Measurements from ENCODE around the gene KIF26A. TPM values are rescaled to one million over a fixed set of nuclear protein-coding genes. Genes with fewer than 3 reads are reported as not detected.

KIF26A gene
- polyA plus RNA-seq, 1 of the 3 experiments (the other 2 are of a cell fraction) = 1.7 TPM

DNA sequence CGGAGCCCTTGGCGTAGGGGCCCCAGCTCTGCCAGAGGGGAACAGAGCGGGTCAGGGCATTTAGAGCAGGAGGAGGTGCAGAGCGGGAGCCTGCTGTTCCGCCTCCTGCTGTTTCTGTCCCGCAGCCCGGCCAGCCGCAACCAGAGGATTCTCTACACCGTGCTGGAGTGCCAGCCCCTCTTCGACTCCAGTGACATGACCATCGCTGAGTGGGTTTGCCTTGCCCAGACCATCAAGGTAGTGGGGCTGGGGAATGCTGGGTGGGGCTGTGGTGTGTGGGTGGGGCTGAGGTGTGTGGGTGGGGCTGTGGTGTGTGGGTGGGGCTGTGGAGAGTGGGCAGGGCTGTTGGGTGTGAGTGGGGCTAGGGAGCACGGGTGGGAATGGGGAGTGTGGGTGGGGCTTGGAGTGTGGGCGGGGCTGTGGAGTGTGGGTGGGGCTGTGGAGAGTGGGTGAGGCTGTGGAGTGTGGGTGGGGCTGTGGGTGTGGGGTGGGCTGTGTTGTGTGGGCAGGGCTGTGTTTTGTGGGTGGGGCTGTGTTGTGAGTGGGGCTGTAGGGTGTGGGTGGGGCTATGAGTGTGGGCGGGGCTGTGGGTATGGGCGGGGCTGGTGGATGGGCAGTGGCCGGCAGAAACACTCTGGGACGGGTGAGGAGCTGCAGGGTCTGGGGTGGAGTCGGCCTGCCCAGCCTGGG lies 44.9 kb upstream of the KIF26A start:
- Histone ChIP-seq H3K9me2 (no peaks in the 10 kb centered on the region), H3K9me3 (no peaks in the 10 kb centered on the region), H3K4me3 (ENCODE audit: low read depth in 2 of 2, low read length in 1 of 2) (no peak overlapping the region), H2AFZ (ENCODE audit: low read depth) (no peak overlapping the region), H3K79me2 (ENCODE audit: insufficient read depth) (no peaks in the 10 kb centered on the region), H3F3A (replicated peaks; ENCODE audit: insufficient read depth) (no peaks in the 10 kb centered on the region), H3K4me1 (ENCODE audit: control insufficient read depth in 1 of 2, insufficient read depth in 2 of 2, low read depth in 1 of 2, low read length in 1 of 2) (peaks cover 0 to 7% of the 10 kb centered on the region in 2 experiments; a peak in 1 of 4 replicates), H3K27me3 (ENCODE audit: insufficient read depth) (no peaks in the 10 kb centered on the region), H3K9ac (no peak overlapping the region), H3K36me3 (replicated peaks in 1 of 2; ENCODE audit: control insufficient read depth in 1 of 2, insufficient read depth in 2 of 2, low read length in 1 of 2) (no peaks in the 10 kb centered on the region), H3K4me2 (no peak overlapping the region), H3K27ac (ENCODE audit: low read depth in 2 of 2, low read length in 1 of 2) (no peak overlapping the region), H4K20me1 (ENCODE audit: insufficient read depth) (no peaks in the 10 kb centered on the region)
- WGBS (ENCODE audit: low lambda C conversion rate) = 79% methylated on average over 17 of the region's 18 CpGs
- TF ChIP-seq, protein P1, sequence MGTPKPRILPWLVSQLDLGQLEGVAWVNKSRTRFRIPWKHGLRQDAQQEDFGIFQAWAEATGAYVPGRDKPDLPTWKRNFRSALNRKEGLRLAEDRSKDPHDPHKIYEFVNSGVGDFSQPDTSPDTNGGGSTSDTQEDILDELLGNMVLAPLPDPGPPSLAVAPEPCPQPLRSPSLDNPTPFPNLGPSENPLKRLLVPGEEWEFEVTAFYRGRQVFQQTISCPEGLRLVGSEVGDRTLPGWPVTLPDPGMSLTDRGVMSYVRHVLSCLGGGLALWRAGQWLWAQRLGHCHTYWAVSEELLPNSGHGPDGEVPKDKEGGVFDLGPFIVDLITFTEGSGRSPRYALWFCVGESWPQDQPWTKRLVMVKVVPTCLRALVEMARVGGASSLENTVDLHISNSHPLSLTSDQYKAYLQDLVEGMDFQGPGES (IDR thresholded peaks at IDR 0.05; ENCODE audit: low read depth, low read length) = no peak
- no peak for TF ChIP-seq CHD2 (IDR thresholded peaks at IDR 0.05; ENCODE audit: low read length, partially characterized antibody)
- TF ChIP-seq NFIC (IDR thresholded peaks at IDR 0.05; ENCODE audit: borderline replicate concordance) = no peak
- no peak for TF ChIP-seq ELF1 (IDR thresholded peaks at IDR 0.05)
- peak; percentile 77 for DNase-seq
- ChIA-PET CTCF (interaction anchor here (0.6 to 5.5 kb wide), 22 partner anchors 10 to 597 kb away, joined by 3 to 79 read pairs (median 6); no protein-coding TSS in a partner anchor), POLR2A (no interaction called here)

DNA sequence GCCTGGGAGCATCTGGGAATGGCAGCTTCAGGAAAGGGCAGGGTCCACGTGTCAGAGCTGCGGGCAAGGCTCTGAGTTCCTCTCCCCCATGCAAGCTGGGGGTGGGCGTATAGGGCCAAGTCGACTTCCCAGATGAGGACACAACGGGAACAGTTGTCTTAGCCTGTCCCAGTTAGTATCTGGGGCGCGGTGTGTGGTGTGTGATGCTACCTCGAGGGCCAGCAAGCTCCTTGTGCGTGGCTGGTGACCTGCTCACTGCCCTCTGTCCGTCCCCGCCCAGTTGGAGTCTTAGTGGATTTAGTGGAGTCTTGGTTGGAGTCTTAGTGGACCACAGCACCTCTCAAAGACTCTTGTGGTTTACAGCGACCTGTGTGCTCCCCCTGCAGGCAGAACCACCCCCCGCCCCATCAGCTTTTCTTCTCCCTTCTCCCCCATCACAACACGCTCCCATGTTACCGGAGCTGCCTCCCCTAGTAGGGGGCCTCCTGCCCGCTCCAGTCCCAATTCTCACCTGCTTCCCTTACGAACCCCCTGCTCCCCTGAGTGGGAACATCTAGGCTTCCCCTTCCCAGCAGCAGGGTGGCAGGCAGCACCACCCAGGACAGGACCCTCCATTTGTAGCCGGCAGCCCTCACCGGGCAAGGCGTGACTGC lies 44.2 kb upstream of the KIF26A start:
- no peak for DNase-seq
- CTCF ChIA-PET = interaction anchor here (0.6 to 5.5 kb wide), 35 partner anchors 10 to 600 kb away, joined by 3 to 79 read pairs (median 4); no protein-coding TSS in a partner anchor

More for the DNA sequence above, 44.2 kb upstream of the KIF26A start:
- Histone ChIP-seq H3F3A (replicated peaks; ENCODE audit: insufficient read depth) (no peaks in the 10 kb centered on the region), H3K36me3 (replicated peaks in 1 of 2; ENCODE audit: control insufficient read depth in 1 of 2, insufficient read depth in 2 of 2, low read length in 1 of 2) (no peaks in the 10 kb centered on the region), H3K79me2 (ENCODE audit: insufficient read depth) (no peaks in the 10 kb centered on the region), H3K27ac (ENCODE audit: low read depth in 2 of 2, low read length in 1 of 2) (no peak overlapping the region; a peak in 1 of 4 replicates), H3K9ac (no peak overlapping the region), H3K9me2 (no peaks in the 10 kb centered on the region), H3K9me3 (no peaks in the 10 kb centered on the region), H2AFZ (ENCODE audit: low read depth) (no peak overlapping the region), H3K4me2 (no peak overlapping the region), H3K27me3 (ENCODE audit: insufficient read depth) (no peaks in the 10 kb centered on the region), H3K4me3 (ENCODE audit: low read depth in 2 of 2, low read length in 1 of 2) (no peak overlapping the region; a peak in 1 of 4 replicates), H4K20me1 (ENCODE audit: insufficient read depth) (no peaks in the 10 kb centered on the region), H3K4me1 (ENCODE audit: control insufficient read depth in 1 of 2, insufficient read depth in 2 of 2, low read depth in 1 of 2, low read length in 1 of 2) (peaks cover 0 to 7% of the 10 kb centered on the region in 2 experiments; a peak in 1 of 4 replicates)
- 53% methylated on average over 13 of the region's 20 CpGs for WGBS (ENCODE audit: low lambda C conversion rate)
- TF ChIP-seq GATA2 (CRISPR knock-in tag; IDR thresholded peaks at IDR 0.05) (no peak), FOSL2 (IDR thresholded peaks at IDR 0.05; ENCODE audit: borderline replicate concordance, low read depth) (no peak), FOXM1 (IDR thresholded peaks at IDR 0.05; ENCODE audit: low read depth) (no peak), TEAD4 (IDR thresholded peaks at IDR 0.05; ENCODE audit: borderline replicate concordance, insufficient read depth) (no peak), RFX5 (IDR thresholded peaks at IDR 0.05; ENCODE audit: low read length) (no peak), EP300 (IDR thresholded peaks at IDR 0.05; ENCODE audit: borderline replicate concordance in 1 of 2, low read depth in 1 of 2, low read length in 1 of 2) (no peak), RCOR1 (IDR thresholded peaks at IDR 0.05; ENCODE audit: low read length) (no peak), RXRA (IDR thresholded peaks at IDR 0.05; ENCODE audit: borderline replicate concordance, low read depth) (no peak), RAD21 (IDR thresholded peaks at IDR 0.05; ENCODE audit: low read length) (no peak)
- POLR2A ChIA-PET = no interaction called here

Measured in SK-N-SH (cell line).